Panc1 (cell line): ENCODE measurements around the gene COL5A1.

Experiments
- CTCF ChIP-seq: fragments of 450-650 bp; IDR thresholded peaks from 2 replicates; pipeline ENCODE4 v1.5.1; 2017; ENCODE audit warnings: mild to moderate bottlenecking
- POLR2AphosphoS5 ChIP-seq: IDR thresholded peaks from 2 replicates; pipeline ENCODE4 v1.6.1; 2012; ENCODE audit warnings: mild to moderate bottlenecking, low read depth, low read length, moderate library complexity
- REST ChIP-seq, 2 experiments: IDR thresholded peaks; 2 replicates each; pipeline ENCODE4 v1.6.1; 2011 to 2012; ENCODE audit warnings: low read depth in 2 of 2, control low read depth in 1 of 2, low read length in 1 of 2, mild to moderate bottlenecking in 1 of 2, moderate library complexity in 1 of 2; ENCODE audit not compliant: insufficient read depth in 1 of 2

- no peak for TF ChIP-seq CTCF
- no peak for TF ChIP-seq REST (IDR thresholded peaks at IDR 0.05; ENCODE audit: insufficient read depth in 1 of 2, low read depth in 2 of 2, low read length in 1 of 2)
- no peak for TF ChIP-seq POLR2AphosphoS5
Measured at GRCh38 chr9:134680393-134681060, 38.9 kb downstream of the COL5A1 start.
